T follicular helper cell (primary cell): Measurements from ENCODE around the gene SLC9A1.
"Not testable (repeated sequence)": the region's sequence is repeated elsewhere in the genome, so short reads cannot be mapped to it uniquely, and the experiment has no call there.

Experiments used
- DNase-seq: peaks from one replicate; pipeline ENCODE4 v3.0.0-alpha.2; 2020; ENCODE audit warnings: low read depth

The SLC9A1 gene

GRCh38 chr1:27132624-27133023, 22.3 kb downstream of the SLC9A1 start:
- no peak for DNase-seq

GRCh38 chr1:27132147-27132546, 22.8 kb downstream of the SLC9A1 start:
- DNase-seq, result no peak

DNA sequence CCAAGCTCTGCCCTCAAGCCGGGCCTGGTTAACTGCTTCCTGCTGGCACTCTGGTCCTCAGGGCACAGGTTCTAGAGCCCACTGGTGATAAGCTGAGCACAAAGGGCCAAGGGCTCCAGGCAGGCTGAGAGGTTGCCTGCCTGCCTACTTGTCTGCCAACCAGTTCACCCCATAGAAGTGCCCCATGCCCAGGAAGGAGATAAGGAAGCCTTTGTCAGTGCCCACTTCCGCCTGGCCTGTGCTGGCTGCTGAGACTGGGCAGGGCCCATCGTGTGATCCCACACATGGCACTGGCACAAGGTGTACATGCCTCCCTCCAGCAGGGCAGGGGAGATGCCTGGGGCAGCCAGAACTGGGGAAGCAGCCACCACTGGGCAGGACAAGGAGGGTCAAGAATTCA, 24.1 kb downstream of the SLC9A1 start:
- DNase-seq, result no peak

DNA sequence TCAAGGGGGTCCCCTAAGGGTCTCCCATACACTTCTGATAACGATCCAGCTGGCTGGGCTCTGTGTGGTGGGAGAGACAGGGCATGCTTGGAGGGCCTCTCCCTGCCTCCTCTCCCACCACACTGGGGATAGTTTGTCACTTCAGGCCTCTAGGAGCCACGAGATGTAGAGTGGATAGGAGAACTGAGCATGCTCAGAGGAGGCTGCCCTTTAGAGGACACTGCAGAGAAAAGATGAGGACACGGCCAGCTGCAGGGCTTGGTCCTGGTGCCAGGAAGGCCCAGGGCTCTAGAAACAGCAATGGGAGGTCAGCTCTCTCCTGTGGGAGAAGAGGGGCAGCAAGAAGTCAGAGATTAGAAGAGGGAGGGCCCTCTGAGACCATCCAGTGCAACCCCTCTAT, 25.7 kb downstream of the SLC9A1 start:
- DNase-seq, result no peak

DNA sequence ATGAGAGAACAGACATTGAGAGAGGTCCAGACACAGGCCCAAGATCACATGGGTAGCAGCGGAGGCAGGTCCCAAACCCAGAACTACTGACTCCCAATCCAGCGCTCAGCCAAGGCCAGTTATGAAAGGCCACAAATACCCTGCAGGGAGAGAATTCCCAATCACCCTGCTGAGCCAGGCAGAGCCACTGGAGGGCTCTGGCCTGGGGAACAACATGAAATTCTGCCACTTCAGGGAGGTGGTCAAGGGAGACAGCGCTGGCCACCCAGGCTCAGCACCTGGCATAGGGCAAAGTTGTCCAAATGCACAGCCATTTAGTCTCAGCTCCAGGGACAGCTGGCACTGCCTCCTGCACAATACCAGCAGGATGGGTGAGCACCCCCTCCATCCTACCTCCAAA, 27.5 kb downstream of the SLC9A1 start:
- DNase-seq, result no peak

- DNase-seq, result no peak
Observed at GRCh38 chr1:27126391-27126790, 28.5 kb downstream of the SLC9A1 start.

DNA sequence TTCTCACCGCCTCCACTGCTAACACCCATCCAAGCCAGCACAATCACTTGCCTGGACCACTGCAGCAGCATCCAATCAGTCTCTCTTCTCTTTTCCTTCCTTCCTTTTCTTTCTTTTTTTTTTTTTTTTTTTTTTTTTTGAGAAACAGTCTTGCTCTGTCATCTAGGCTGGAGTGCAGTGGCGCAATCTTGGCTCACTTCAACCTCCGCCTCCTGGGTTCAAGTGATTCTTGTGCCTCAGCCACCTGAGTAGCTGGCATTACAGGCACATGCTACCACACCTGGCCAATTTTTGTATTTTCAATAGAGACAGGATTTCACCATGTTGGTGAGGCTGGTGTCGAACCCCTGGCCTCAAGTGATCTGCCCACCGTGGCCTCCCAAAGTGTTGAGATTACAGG, 29.8 kb downstream of the SLC9A1 start:
- not testable (repeated sequence) for DNase-seq

DNA sequence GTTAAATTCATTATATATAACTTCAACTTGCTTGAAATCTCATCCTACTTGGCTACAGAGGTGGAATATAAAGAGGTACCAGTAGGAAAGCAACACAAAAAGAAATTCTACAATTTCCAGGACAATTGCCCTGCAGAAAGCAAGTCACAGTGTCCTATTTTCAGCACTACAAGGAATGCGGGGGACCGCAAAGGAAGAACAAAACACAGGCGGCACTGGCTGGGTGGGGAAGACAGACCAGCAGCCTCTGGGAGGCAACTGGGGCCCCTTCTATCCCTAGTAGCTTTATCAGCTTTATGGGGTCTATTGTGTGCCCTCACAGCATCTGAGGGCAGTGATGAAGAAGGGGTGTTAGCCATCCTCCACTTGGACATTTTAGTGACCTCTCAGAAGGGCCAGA, 30.5 kb downstream of the SLC9A1 start:
- DNase-seq, result no peak

- DNase-seq, result no peak
Observed at GRCh38 chr1:27122652-27123051, 32.3 kb downstream of the SLC9A1 start.

DNA sequence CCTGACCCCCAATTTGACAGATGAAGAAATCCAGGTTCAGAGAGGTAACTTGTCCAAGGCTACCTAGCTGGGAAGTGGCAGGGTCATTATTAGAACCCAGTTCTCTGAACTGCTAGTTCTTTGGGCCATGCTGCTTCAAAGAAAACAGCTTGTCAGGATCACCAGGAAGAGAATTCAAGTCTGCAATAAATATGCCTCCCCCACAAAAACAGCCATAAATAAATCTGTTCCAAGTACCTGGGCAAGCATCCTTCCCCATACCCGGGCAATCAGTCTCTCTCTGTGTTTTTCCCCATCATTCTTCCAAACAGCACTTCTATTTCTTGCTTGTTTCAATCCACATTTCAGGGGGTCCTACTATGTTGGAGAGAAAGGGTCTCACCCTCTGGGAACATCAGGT, 34.1 kb downstream of the SLC9A1 start:
- no peak for DNase-seq

DNA sequence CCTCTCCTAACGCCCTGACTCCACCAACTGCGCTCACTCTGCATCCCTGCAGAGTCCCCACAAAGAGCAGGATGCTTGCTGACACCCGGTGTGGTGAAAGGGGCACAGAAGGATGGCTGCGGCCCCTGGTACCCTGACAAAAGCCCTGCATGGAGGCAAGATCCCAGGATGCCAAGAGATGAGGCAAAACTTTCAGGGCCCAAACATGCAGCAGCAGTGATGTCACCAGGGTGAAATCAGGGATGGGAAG, 36.6 kb downstream of the SLC9A1 start:
- DNase-seq, result no peak

- DNase-seq, result no peak
Observed at GRCh38 chr1:27117733-27118439, 37.0 kb downstream of the SLC9A1 start.

DNA sequence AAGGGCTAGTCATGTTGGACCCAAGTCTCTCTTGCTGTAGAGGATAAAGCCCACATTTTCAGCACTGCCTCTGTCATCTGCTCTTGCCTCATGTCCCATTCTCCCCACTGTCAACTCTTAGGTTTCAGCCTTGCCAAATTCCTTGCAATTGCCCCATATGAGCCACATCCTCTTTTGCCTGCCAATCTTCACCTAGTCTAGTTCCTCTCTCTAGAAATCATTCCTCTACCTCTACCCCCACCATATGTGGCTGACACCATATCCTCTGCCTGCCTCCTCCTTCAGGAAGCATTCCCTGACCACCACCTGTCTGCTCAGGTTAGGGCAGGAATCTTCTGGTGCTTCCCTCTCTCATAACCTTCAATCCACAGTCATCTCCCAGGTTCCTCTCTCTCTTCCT, 38.2 kb downstream of the SLC9A1 start:
- DNase-seq, result no peak

DNA sequence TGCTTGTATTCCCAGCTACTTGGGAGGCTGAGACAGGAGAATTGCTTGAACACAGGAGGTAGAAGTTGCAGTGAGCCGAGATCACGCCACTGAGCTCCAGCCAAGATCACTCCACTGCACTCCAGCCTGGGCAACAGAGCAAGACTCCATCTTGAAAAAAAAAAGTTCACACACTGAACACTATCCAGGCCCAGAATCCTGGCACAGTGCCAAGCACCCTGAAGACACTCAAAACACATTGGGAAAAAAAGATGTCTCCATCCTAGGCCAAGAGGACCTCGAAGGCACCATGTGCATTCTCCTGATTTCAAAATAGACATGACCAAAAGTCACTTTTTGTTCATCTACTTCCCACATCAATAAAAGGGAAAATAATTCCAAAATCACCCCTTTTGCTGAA, 38.7 kb downstream of the SLC9A1 start:
- DNase-seq, result no peak

DNA sequence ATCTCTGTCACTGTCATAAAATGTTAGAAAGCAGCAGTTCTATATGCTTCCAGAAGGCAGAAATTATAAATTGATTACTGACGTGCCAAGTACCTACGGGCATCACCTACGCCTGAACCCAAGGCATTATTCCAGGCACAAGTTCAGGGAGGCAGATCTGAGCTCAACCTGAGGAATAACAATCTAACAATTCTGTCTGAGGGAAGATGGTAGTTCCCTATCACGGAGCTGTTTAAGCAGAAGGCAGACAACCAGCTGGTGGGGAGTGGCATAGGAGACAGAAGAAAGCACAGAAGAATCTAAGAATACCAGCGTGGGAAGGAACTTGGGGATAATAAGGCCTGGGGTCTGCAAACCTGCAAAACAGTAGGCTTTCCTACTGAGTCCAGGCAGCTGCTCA, 40.4 kb downstream of the SLC9A1 start:
- DNase-seq, result no peak

- no peak for DNase-seq
Observed at GRCh38 chr1:27113861-27114260, 41.1 kb downstream of the SLC9A1 start.

DNA sequence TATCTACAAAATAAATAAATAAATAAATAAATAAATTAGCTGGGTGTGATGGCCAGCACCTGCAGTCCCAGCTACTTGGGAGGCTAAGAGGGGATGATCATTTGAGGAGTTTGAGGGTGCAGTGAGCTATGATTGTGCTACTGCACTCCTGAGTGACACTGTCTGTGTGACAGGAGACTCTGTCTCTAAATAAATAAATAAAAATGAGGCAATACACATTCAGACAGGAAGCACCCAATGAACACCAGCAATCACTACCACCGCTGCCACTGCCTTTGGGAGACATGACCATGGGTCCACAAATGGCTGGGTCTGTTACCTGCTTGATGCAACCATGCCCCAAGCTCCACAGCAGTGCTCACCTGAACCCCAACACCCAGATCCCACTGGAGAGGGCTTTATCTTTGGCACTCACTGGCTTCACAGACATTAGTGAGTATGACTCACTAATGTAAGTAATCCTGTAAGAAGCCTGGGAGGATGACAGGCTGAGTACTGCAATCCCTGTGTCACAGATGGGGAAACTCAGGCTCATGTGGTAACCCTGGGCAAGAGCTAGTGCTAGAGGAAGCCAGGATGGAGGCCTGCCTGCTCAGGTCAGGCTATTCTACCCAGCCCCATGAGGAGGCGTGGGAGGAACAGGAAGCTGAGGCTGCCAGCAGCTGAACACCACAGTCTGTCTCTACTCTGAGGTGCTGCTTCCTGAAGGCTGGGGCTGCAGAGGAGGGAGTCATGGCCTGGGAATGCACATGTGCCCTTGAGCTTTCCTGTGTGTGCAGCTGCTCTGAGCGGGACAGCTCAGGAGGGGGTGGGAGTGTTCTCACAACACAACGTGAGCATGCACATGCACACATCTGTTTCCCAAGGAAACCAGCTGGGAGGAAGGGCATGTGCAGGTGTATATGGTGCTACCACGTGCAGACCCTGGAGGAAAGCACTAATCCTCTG, 43.0 kb downstream of the SLC9A1 start:
- peak; percentile 38 for DNase-seq

GRCh38 chr1:27109103-27109822, 45.7 kb downstream of the SLC9A1 start:
- no peak for DNase-seq

DNA sequence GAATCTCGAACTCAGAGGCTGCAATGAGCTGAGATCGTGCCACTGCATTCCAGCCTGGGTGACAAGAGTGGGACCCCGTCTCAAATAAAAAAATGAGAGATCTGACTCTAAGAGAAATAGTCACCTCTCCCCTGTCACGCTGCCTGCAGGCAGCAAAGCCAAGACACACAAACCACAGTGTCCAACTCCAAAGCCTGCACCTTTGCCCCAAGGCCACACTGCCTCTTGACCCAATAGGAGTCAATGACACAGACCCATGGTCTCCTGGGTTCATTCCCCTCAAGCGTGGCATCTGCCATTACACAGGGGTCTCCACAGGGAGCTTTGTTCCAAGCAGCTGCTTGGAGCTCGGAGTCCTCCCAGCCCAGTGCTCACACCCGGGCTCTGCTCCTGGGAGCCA, 46.3 kb downstream of the SLC9A1 start:
- DNase-seq, result no peak

- no peak for DNase-seq
Observed at GRCh38 chr1:27106561-27107323, 48.2 kb downstream of the SLC9A1 start.

DNA sequence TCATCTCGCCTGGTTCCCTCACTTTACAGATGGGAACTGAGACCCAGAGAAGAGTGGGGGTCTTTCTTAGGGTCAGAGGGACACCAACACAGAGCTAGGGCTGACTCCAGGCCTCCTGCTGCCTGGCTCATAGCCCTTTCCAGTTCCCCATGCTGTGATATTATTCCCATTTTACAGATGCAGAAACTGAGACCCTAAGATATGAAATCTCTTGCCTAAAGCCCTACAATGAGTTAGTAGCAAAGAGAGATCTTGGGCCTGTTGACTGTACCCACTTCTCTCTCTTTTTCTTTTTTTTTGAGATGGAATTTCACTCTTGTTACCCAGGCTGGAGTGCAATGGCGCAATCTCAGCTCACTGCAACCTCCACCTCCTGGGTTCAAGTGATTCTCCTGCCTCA, 49.9 kb downstream of the SLC9A1 start:
- DNase-seq, result no peak

DNA sequence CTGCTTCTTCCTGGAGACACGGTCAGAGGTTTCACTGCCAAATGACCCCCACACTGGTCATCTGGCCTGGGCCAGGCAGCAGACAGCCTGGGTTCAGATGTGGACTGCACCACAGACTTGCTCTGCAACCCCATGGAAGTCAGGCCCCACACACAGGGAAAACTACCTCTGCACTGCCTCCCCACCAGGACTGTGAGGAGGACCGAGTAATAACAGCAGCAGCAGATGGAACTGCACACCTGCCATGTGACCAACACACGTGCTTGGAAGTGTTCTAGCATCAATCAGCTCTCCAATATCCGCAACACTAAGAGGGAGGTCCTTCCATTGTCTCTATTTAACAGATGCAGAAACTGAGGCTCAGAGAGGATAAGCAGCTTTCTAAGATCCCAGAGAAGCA, 51.4 kb downstream of the SLC9A1 start:
- DNase-seq, result no peak
